Measurements from ENCODE around the gene RAB11FIP4.

RAB11FIP4 gene

DNA sequence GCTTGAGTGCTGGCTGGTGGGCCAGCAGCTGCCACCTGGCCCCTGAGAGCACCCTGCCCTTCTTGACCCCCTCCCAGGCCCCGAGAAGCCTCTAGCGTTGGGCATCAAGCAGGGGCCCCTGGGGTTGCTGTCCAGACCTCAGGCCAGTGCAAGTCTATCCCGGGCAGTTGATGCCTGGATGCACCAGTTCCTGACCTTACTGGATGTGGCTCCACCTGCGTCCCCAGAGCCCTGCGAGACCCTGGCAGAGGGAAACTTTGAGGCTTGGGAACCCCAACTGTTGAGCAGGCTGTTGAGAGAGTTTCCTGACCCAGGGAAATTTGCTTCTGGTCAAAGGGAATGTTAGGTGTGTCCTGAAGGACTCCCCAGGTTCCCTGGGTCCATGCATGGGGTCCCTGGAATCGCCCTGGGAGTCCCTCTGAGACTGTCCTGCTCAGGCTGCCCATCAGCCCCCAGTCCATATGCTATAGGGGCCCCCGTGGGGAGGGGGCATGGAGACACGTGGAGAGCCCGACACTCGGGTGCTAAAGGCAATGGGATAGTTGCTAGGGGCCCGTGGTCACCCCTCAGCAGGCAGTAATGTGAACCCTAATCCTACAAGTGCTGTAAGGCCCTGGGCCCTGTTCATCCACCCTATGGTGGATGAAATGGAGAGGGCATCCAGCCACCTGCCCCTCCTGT is 46.4 kb downstream of the RAB11FIP4 start:
- Histone ChIP-seq H3K27ac (ENCODE audit: extremely low read depth, low read depth, low read length) (no peak overlapping the region), H3K4me1 (ENCODE audit: control insufficient read depth, insufficient read depth, low read length) (no peaks in the 10 kb centered on the region), H3K9me3 (ENCODE audit: control insufficient read depth, insufficient read depth, low read depth, low read length) (no peaks in the 10 kb centered on the region), H3K4me3 (ENCODE audit: low read depth, low read length) (no peak overlapping the region), H3K36me3 (ENCODE audit: control insufficient read depth in 2 of 2, insufficient read depth in 1 of 2, low read length in 2 of 2) (no peaks in the 10 kb centered on the region)
- TF ChIP-seq SP7 (tag by site-specific recombination; IDR thresholded peaks at IDR 0.05) (no peak), ZNF560 (tag by site-specific recombination; IDR thresholded peaks at IDR 0.05; ENCODE audit: borderline replicate concordance) (no peak), ZNF274 (IDR thresholded peaks at IDR 0.05; ENCODE audit: low read length) (no peak), ZNF274 (tag by site-specific recombination; IDR thresholded peaks at IDR 0.05; ENCODE audit: borderline replicate concordance) (no peak), ZNF133 (tag by site-specific recombination; IDR thresholded peaks at IDR 0.05) (no peak), ZNF169 (tag by site-specific recombination; IDR thresholded peaks at IDR 0.05) (no peak), ZNF660 (tag by site-specific recombination; IDR thresholded peaks at IDR 0.05) (no peak), ZNF146 (tag by site-specific recombination; IDR thresholded peaks at IDR 0.05) (no peak), PRDM4 (tag by site-specific recombination; IDR thresholded peaks at IDR 0.05) (no peak), ZNF155 (tag by site-specific recombination; IDR thresholded peaks at IDR 0.05) (no peak), CTCF (tag by site-specific recombination; IDR thresholded peaks at IDR 0.05) (no peak), MZF1 (tag by site-specific recombination; IDR thresholded peaks at IDR 0.05; ENCODE audit: borderline replicate concordance) (no peak), ZNF704 (tag by site-specific recombination; IDR thresholded peaks at IDR 0.05) (no peak), ZFP41 (tag by site-specific recombination; IDR thresholded peaks at IDR 0.05; ENCODE audit: borderline replicate concordance) (no peak), ZBTB7A (tag by site-specific recombination; IDR thresholded peaks at IDR 0.05; ENCODE audit: low read depth) (no peak)
- ChIA-PET CTCF (interaction anchor here (0.6 to 6.6 kb wide), 21 partner anchors 10 to 634 kb away, joined by 3 to 111 read pairs (median 4); partner anchors contain the start of gene UTP6), POLR2A (no interaction called here)

DNA sequence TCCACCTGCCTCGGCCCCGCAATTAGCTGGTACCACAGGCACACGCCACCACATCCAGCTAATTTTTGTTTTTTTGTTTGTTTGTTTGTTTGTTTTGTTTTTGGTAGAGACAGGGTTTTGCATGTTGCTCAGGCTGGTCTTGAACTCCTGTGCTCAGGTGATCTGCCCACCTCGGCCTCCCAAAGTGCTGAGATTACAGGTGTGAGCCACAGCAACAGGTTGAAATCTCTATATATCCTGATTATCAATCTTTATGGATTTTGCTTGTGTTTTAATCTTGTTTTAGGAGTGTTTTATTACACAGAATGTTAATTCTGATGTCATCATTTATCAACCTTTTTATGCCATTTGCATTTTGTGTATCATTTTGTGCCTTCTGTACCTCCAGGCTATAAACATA is 48.2 kb downstream of the RAB11FIP4 start:
- Histone ChIP-seq H3K36me3 (ENCODE audit: control insufficient read depth in 2 of 2, insufficient read depth in 1 of 2, low read length in 2 of 2) (no peaks in the 10 kb centered on the region), H3K27ac (ENCODE audit: extremely low read depth, low read depth, low read length) (no peak overlapping the region), H3K4me1 (ENCODE audit: control insufficient read depth, insufficient read depth, low read length) (no peaks in the 10 kb centered on the region), H3K9me3 (ENCODE audit: control insufficient read depth, insufficient read depth, low read depth, low read length) (no peaks in the 10 kb centered on the region), H3K4me3 (ENCODE audit: low read depth, low read length) (no peak overlapping the region)
- ChIA-PET POLR2A (no interaction called here), CTCF (interaction anchor here (0.9 to 6.6 kb wide), 6 partner anchors 69 to 403 kb away, joined by 3 to 111 read pairs (median 5); no protein-coding TSS in a partner anchor)
- TF ChIP-seq ZNF221 (tag by site-specific recombination; IDR thresholded peaks at IDR 0.05; ENCODE audit: borderline replicate concordance) (no peak), ATF2 (tag by site-specific recombination; IDR thresholded peaks at IDR 0.05; ENCODE audit: low read depth) (0 out of 2 replicates have a peak, but pooled peaks have one; percentile 16), ZNF792 (tag by site-specific recombination; IDR thresholded peaks at IDR 0.05) (no peak), BCL11B (tag by site-specific recombination; IDR thresholded peaks at IDR 0.05; ENCODE audit: low read depth) (no peak), MYNN (tag by site-specific recombination; IDR thresholded peaks at IDR 0.05; ENCODE audit: borderline replicate concordance) (no peak), ZBTB1 (tag by site-specific recombination; IDR thresholded peaks at IDR 0.05) (no peak), WT1 (tag by site-specific recombination; IDR thresholded peaks at IDR 0.05) (no peak), SCRT1 (tag by site-specific recombination; IDR thresholded peaks at IDR 0.05; ENCODE audit: borderline replicate concordance) (peak; percentile 90; the same call in 1 of the 2 replicates), ZNF48 (tag by site-specific recombination; IDR thresholded peaks at IDR 0.05) (no peak), ZNF623 (tag by site-specific recombination; IDR thresholded peaks at IDR 0.05) (no peak), KLF1 (tag by site-specific recombination; IDR thresholded peaks at IDR 0.05) (no peak)
- TF ChIP-seq, protein P1, sequence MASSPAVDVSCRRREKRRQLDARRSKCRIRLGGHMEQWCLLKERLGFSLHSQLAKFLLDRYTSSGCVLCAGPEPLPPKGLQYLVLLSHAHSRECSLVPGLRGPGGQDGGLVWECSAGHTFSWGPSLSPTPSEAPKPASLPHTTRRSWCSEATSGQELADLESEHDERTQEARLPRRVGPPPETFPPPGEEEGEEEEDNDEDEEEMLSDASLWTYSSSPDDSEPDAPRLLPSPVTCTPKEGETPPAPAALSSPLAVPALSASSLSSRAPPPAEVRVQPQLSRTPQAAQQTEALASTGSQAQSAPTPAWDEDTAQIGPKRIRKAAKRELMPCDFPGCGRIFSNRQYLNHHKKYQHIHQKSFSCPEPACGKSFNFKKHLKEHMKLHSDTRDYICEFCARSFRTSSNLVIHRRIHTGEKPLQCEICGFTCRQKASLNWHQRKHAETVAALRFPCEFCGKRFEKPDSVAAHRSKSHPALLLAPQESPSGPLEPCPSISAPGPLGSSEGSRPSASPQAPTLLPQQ (tag by site-specific recombination; IDR thresholded peaks at IDR 0.05), result no peak

Measured in HEK293 (cell line).